Measurements from ENCODE around the gene SMIM13. TPM values are rescaled to one million over a fixed set of nuclear protein-coding genes. Genes with fewer than 3 reads are reported as not detected.

SMIM13 gene
- total and polyA plus RNA-seq, 2 donors from 2014 or later: 4.0 to 6.6 TPM

DNA sequence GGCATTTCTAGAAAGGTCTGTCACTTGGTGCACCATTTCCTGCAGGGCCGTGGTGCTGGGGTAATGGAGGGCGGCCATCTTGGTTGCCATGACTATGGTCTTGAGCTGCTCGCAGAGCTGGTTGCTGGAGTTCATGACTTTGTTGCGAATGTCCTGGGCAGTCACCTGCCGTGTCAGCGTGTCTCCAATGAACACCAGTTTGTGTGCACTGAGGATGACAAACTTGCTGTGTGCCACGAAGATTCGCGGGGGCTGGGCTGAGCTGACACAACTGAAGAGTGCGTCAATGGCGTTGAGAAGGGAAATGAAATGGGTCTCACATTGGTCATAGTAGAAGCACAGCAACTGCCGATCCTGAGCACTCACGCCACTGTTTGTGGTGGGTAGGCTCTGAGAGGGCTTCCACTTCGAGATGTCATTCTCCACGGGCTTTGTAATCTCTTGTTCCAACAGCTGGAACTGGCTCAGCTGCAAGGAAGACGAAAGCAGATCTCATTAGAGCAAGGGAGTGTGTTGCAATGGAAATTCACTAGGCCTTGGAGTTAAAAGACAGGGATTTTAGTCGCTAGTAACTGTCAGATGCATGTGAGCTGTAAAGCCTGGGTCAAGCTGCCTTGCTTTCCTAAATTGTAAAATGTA is 91.7 kb downstream of the SMIM13 start:
- H3K4me3 ChIP-seq (ENCODE audit: low read length in 3 of 3): no peak overlapping the region
- no peaks in the 10 kb centered on the region for H3K4me1 ChIP-seq (ENCODE audit: control insufficient read depth in 2 of 3, insufficient read depth in 2 of 3, low read depth in 1 of 3, low read length in 3 of 3)
- no peak overlapping the region for H3K27ac ChIP-seq (ENCODE audit: low read depth in 2 of 2, low read length in 2 of 2)
- no peaks in the 10 kb centered on the region for H3K9me3 ChIP-seq (ENCODE audit: control insufficient read depth in 2 of 3, insufficient read depth in 1 of 3, low read length in 3 of 3)
- H3K9ac ChIP-seq (ENCODE audit: low read length in 3 of 3): no peak overlapping the region
- DNase-seq: no peak
- intact Hi-C loops (cut with DNase I): no loop called here
- TF ChIP-seq CTCF (IDR thresholded peaks at IDR 0.05; ENCODE audit: borderline replicate concordance, extremely low read depth, insufficient read depth): no peak
- no peak for FAIRE-seq
- H3K27me3 ChIP-seq (ENCODE audit: control insufficient read depth, insufficient read depth, low read length): no peaks in the 10 kb centered on the region
- peaks cover 15 to 58% (median 47%) of the 10 kb centered on the region in 3 donors for H3K36me3 ChIP-seq (ENCODE audit: control insufficient read depth in 2 of 3, insufficient read depth in 3 of 3, low read length in 3 of 3)

DNA sequence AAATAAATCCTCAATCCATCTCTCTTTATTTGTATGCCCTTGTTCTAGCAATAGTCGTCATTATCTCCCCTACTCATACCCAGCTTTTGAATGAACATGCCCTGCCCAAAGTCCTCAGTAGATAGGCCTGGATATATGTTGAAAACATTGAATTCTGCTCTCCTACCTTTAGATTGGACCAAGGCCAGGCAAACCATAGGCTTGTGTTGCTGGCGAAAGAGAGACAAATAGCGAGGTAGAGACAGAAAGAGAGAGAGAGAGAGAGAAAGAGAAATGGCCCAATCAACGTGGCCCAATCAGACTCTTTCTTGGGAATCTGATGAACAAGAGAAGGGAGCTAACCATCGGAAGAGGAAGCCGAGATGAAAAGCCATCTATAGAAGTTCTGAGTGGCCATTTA is 93.7 kb downstream of the SMIM13 start:
- DNase-seq: no peak
- intact Hi-C loops (cut with DNase I): no loop called here
- Histone ChIP-seq H3K27ac (ENCODE audit: low read depth in 2 of 2, low read length in 2 of 2) (no peak overlapping the region), H3K9me3 (ENCODE audit: control insufficient read depth in 2 of 3, insufficient read depth in 1 of 3, low read length in 3 of 3) (no peaks in the 10 kb centered on the region), H3K4me3 (ENCODE audit: low read length in 3 of 3) (no peak overlapping the region), H3K36me3 (ENCODE audit: control insufficient read depth in 2 of 3, insufficient read depth in 3 of 3, low read length in 3 of 3) (peaks cover 15 to 75% (median 60%) of the 10 kb centered on the region in 3 donors), H3K27me3 (ENCODE audit: control insufficient read depth, insufficient read depth, low read length) (no peaks in the 10 kb centered on the region), H3K4me1 (ENCODE audit: control insufficient read depth in 2 of 3, insufficient read depth in 2 of 3, low read depth in 1 of 3, low read length in 3 of 3) (no peaks in the 10 kb centered on the region), H3K9ac (ENCODE audit: low read length in 3 of 3) (no peak overlapping the region)
- no peak for FAIRE-seq
- no peak for TF ChIP-seq CTCF (IDR thresholded peaks at IDR 0.05; ENCODE audit: borderline replicate concordance, extremely low read depth, insufficient read depth)

Other genes with a start within 250 kb of the SMIM13 start
- gene GCM2, start 211.8 kb upstream of the SMIM13 start, total RNA-seq: not detected
- not detected for gene GCM2, start 211.8 kb upstream of the SMIM13 start, polyA plus RNA-seq (ENCODE audit: insufficient read depth, low read depth, low replicate concordance)
- gene SYCP2L, start 206.8 kb upstream of the SMIM13 start, total RNA-seq: 1.5 TPM
- gene SYCP2L, start 206.8 kb upstream of the SMIM13 start, polyA plus RNA-seq (ENCODE audit: insufficient read depth, low read depth, low replicate concordance): 1.0 TPM
- gene ELOVL2, start 49.5 kb upstream of the SMIM13 start, total RNA-seq: 0.79 TPM
- gene ELOVL2, start 49.5 kb upstream of the SMIM13 start, polyA plus RNA-seq (ENCODE audit: insufficient read depth, low read depth, low replicate concordance): not detected
- 0.57 TPM for gene ERVFRD-1, start 17.9 kb downstream of the SMIM13 start, total RNA-seq
- gene ERVFRD-1, start 17.9 kb downstream of the SMIM13 start, polyA plus RNA-seq (ENCODE audit: insufficient read depth, low read depth, low replicate concordance): 0.24 TPM
- gene NEDD9, start 138.8 kb downstream of the SMIM13 start, total RNA-seq: 101 TPM
- gene NEDD9, start 138.8 kb downstream of the SMIM13 start, polyA plus RNA-seq (ENCODE audit: insufficient read depth, low read depth, low replicate concordance): 19.2 TPM

All from kidney (tissue), 14 donors.